Frontal cortex (tissue), 4 donors: ENCODE measurements around the gene LRRC66. TPM values are rescaled to one million over a fixed set of nuclear protein-coding genes. Genes with fewer than 3 reads are reported as not detected.
A peak's percentile ranks its signal among the peaks of the same experiment; 100 is the strongest.

ENCODE experiments used
- DNase-seq, 2 donors: peaks; one replicate each; pipeline ENCODE4 v3.0.0; 2012; ENCODE audit warnings: low spot score in 2 of 2
- FAIRE-seq: peaks from 2 replicates; lab custom pipeline; 2012; peaks lifted over from hg19 to GRCh38; lab: Jason Lieb, UNC
- total RNA-seq: library from RNA; depleted of rRNA; stranded (reverse); fragments of >200 nt; gene quantifications from one replicate; pipeline ENCODE4 v1.2.3, GENCODE V29; 2014
- donor health status: control.
- donor health status: control.
- donor health status: control.

The LRRC66 gene
- 0.41 TPM for total RNA-seq

GRCh38 chr4:52019936-52020657 lies at the start of gene LRRC66:
TSS of gene LRRC66 (minus strand) at chr4:52020363. CDS start at chr4:52017613, 2,750 bp downstream.
- DNase-seq = no peak
- FAIRE-seq = no peak

- FAIRE-seq (no peak), DNase-seq (no peak)
These were observed 49.4 kb upstream of the LRRC66 start for GRCh38 chr4:52069571-52069970.

GRCh38 chr4:52059372-52059771 lies 39.2 kb upstream of the LRRC66 start:
- DNase-seq (no peak), FAIRE-seq (no peak)

- no peak for DNase-seq
- FAIRE-seq = no peak
These were observed 38.1 kb upstream of the LRRC66 start for GRCh38 chr4:52058275-52058674.

GRCh38 chr4:52057196-52057595 lies 37.0 kb upstream of the LRRC66 start:
- FAIRE-seq (no peak), DNase-seq (no peak)

GRCh38 chr4:52054254-52054653 lies 34.1 kb upstream of the LRRC66 start:
- no peak for DNase-seq
- FAIRE-seq = no peak

GRCh38 chr4:52052475-52052780 lies 32.3 kb upstream of the LRRC66 start:
- DNase-seq = peak in 1 of 2 donors; percentile 32
- no peak for FAIRE-seq

GRCh38 chr4:52051615-52052474 lies 31.7 kb upstream of the LRRC66 start:
- FAIRE-seq (no peak), DNase-seq (peak; percentile 61 to 62)

GRCh38 chr4:52051213-52051614 lies 31.1 kb upstream of the LRRC66 start, which contains the start of gene SPATA18:
TSS of gene SPATA18 (plus strand) at chr4:52051304. CDS start at chr4:52051705, 401 bp downstream.
- FAIRE-seq = no peak

GRCh38 chr4:52049266-52049665 lies 29.1 kb upstream of the LRRC66 start:
- FAIRE-seq = no peak
- DNase-seq = no peak

More at GRCh38 chr4:52051213-52051614, 31.1 kb upstream of the LRRC66 start, which contains the start of gene SPATA18:
- DNase-seq = peak in 1 of 2 donors; percentile 48

GRCh38 chr4:52045028-52045427 lies 24.9 kb upstream of the LRRC66 start:
- FAIRE-seq (no peak), DNase-seq (no peak)

- DNase-seq = peak; percentile 79 to 81
- FAIRE-seq = no peak
These were observed 18.1 kb upstream of the LRRC66 start, which contains the start of gene SGCB for GRCh38 chr4:52038103-52038912. TSS of gene SGCB (minus strand) at chr4:52038299. CDS start at chr4:52038259, 40 bp downstream.

- no peak for DNase-seq
- no peak for FAIRE-seq
These were observed 17.5 kb upstream of the LRRC66 start for GRCh38 chr4:52037689-52038102.

- no peak for DNase-seq
- FAIRE-seq = no peak
These were observed 16.8 kb upstream of the LRRC66 start for GRCh38 chr4:52036886-52037530.

- no peak for FAIRE-seq
These were observed 15.0 kb upstream of the LRRC66 start for GRCh38 chr4:52035190-52035589.

GRCh38 chr4:52032005-52032404 lies 11.8 kb upstream of the LRRC66 start:
- FAIRE-seq (no peak), DNase-seq (no peak)

More at GRCh38 chr4:52035190-52035589, 15.0 kb upstream of the LRRC66 start:
- no peak for DNase-seq

GRCh38 chr4:52028970-52029369 lies 8.8 kb upstream of the LRRC66 start:
- DNase-seq (no peak), FAIRE-seq (no peak)

GRCh38 chr4:52017814-52018213 lies 2.3 kb downstream of the LRRC66 start:
- FAIRE-seq (no peak), DNase-seq (no peak)

- DNase-seq (no peak), FAIRE-seq (no peak)
These were observed 3.2 kb downstream of the LRRC66 start for GRCh38 chr4:52016981-52017380.

GRCh38 chr4:52015366-52015765 lies 4.8 kb downstream of the LRRC66 start:
- no peak for DNase-seq

More at GRCh38 chr4:52015366-52015765, 4.8 kb downstream of the LRRC66 start:
- no peak for FAIRE-seq
